ENCODE results near the gene NFE2L2.

DNA sequence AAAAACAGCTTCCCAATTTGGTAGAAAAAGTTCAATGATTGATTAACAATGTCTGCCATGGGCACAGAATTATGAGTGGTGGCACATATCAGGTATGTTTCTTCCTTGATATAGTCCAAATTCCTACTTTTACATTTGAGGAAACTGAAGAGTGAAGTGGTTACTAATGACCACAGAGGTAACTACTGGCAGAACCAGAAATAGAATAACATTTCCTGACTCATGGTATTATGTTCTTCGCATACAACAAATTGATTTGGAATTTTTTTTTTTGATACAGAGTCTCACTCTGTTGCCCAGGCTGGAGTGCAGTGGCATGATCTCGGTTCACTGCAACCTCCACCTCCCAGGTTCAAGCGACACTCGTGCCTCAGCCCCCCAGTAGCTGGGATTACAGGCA, 6.0 kb upstream of the NFE2L2 start:
- TF ChIP-seq POLR2AphosphoS5 (IDR thresholded peaks at IDR 0.05; ENCODE audit: borderline replicate concordance, low read depth, low read length), result no peak
- no peak for TF ChIP-seq EZH2 (IDR thresholded peaks at IDR 0.05)
- no peak for TF ChIP-seq FOXP2 (optimal IDR thresholded peaks at IDR 0.05; ENCODE audit: control extremely low read depth, extremely low read length, insufficient read depth)

All from SK-N-MC (cell line).